Activated naive CD4-positive, alpha-beta T cell treated with anti-CD3 and anti-CD28 coated beads, Interleukin-2, amount 50 U/mL, for 24 hours (primary cell): ENCODE data around the gene ADAT3.

Experiments used
- H3K27ac Mint-ChIP-seq: one replicate; pipeline ENCODE4 v1.8.0; 2021; ENCODE audit warnings: mild to moderate bottlenecking, mixed read lengths
- H3K27me3 Mint-ChIP-seq: one replicate; pipeline ENCODE4 v1.8.0; 2021; ENCODE audit warnings: mixed read lengths
- H3K36me3 Mint-ChIP-seq: one replicate; pipeline ENCODE4 v1.8.0; 2021; ENCODE audit warnings: mixed read lengths
- H3K4me1 Mint-ChIP-seq: one replicate; pipeline ENCODE4 v1.8.0; 2021; ENCODE audit warnings: mixed read lengths
- H3K4me3 Mint-ChIP-seq: one replicate; pipeline ENCODE4 v1.8.0; 2021; ENCODE audit warnings: mild to moderate bottlenecking, mixed read lengths
- H3K9me3 Mint-ChIP-seq: one replicate; pipeline ENCODE4 v1.8.0; 2021; ENCODE audit warnings: mixed read lengths

ADAT3 gene

DNA sequence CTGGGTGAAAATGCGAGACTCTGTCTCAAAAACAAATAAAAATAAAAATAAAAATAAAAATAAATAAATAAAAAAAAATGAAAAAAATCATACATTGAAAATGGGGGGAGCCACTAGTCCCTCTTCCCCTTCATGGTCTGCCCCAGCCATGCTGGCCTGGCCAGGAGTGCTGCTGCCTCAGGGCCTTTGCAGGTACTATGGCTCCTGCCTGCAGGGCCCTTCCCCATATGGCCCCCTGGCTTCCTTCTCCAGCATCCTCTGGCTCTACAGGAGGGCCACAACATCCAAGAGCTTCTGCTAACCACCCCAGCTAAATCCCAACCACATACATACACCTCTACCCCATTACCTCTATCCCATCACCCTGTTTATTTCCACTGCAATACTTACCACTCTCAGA is 15.3 kb upstream of the ADAT3 start:
- no peak overlapping the region for H3K4me3 Mint-ChIP-seq
- H3K27ac Mint-ChIP-seq, result peak overlapping the region; percentile 46
- no peaks in the 10 kb centered on the region for H3K27me3 Mint-ChIP-seq
- H3K36me3 Mint-ChIP-seq, result no peaks in the 10 kb centered on the region
- H3K4me1 Mint-ChIP-seq, result peaks cover 12% of the 10 kb centered on the region
- no peaks in the 10 kb centered on the region for H3K9me3 Mint-ChIP-seq

DNA sequence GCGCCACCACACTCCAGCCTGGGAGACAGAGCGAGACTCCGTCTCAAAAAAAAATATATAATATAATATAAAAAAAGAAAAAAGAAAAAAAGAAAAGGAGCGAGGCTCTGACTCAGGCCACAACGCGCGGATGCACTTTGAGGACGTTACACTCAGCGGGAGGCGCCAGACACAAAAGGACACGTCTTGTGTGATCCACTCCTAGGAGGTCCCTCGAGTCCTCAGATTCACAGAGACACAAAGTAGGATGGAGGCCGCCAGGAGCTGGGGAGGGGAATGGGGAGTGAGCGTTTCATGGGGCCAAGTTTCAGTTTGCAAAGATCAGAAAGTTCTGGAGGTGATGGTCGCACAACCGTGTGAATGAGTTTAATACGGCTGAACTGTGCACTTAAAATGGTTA is 11.4 kb upstream of the ADAT3 start:
- peak overlapping the region; percentile 23 for H3K27ac Mint-ChIP-seq
- H3K27me3 Mint-ChIP-seq, result no peaks in the 10 kb centered on the region
- H3K9me3 Mint-ChIP-seq, result no peaks in the 10 kb centered on the region
- peaks cover 34% of the 10 kb centered on the region for H3K4me1 Mint-ChIP-seq
- no peaks in the 10 kb centered on the region for H3K36me3 Mint-ChIP-seq
- peak overlapping the region; percentile 19 for H3K4me3 Mint-ChIP-seq

DNA sequence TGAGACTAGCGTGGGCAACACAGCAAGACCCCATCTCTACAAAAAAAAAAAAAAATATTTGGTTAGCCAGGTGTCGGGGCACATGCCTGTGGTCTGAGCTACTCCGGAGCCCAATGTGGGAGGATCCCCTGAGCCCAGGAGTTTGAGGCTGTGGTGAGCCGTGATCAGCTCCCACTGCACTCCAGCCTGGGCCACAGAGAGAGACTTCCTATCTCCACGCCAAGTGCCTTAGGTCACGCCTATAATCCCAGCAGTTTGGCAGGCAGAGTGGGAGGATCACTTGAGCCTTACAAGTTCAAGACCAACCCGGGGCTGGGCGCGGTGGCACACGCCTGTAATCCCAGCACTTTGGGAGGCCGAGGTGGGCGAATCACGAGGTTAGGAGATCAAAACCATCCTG is 8.7 kb upstream of the ADAT3 start:
- Mint-ChIP-seq H3K27me3 (no peaks in the 10 kb centered on the region), H3K36me3 (no peaks in the 10 kb centered on the region), H3K4me1 (peaks cover 30% of the 10 kb centered on the region), H3K27ac (no peak overlapping the region), H3K9me3 (no peaks in the 10 kb centered on the region), H3K4me3 (peak overlapping the region; percentile 52)

DNA sequence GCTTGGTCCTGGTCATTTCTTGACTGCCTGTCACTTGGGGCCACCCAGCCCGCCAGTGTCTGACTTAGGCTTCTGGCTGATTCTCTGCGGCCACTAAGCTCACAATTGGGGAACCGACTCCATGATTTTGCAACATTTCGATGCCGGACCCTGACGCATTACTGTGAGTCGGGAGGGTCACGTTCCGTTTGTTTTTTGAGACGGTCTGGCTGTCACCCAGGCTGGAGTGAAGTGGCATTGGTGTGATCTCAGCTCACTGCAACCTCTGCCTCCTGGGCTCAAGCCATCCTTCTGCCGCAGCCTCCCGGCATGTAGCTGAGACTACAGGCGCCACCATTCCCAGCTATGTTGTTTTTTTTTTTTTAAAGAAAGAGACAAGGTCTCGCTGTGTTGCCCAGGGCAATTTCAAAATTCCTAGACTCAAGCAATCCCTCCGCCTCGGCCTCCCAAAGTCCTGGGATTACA is 3.2 kb upstream of the ADAT3 start:
- Mint-ChIP-seq H3K4me1 (peaks cover 32% of the 10 kb centered on the region), H3K27ac (no peak overlapping the region), H3K9me3 (no peaks in the 10 kb centered on the region), H3K4me3 (no peak overlapping the region), H3K36me3 (no peaks in the 10 kb centered on the region), H3K27me3 (no peaks in the 10 kb centered on the region)

DNA sequence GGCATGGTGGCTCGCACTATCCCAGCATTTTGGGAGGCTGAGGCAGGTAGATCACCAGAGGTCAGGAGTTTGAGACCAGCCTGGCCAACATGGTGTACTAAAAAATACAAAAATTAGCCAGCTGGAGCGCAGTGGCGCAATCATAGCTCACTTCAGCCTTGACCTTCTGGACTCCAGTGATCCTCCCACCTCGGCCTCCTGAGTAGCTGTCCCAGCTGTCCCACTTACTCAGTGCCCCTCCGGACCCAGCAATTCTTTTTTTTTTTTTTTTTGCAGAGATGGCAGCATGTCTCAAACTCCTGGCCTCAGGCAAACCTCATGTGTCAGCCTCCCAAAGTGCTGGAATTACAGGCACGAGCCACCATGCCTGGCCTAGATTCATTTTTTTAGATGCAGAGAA is 2.3 kb upstream of the ADAT3 start:
- Mint-ChIP-seq H3K4me1 (peaks cover 23% of the 10 kb centered on the region), H3K9me3 (no peaks in the 10 kb centered on the region), H3K4me3 (peak overlapping the region; percentile 11), H3K36me3 (no peaks in the 10 kb centered on the region), H3K27me3 (no peaks in the 10 kb centered on the region), H3K27ac (no peak overlapping the region)

DNA sequence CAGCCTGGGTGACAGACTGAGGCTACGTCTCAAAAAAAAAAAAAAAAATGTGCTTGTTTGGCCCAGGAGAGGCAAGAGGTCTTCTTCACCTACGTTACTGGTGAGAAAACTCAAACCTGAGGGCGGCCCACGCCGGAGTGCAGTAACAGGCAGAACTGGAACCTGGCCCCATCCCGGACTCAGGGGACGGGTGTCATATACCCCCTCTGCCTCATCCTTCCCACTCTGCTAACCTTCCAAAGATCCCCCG is 414 bp upstream of the ADAT3 start:
- H3K27me3 Mint-ChIP-seq, result no peaks in the 10 kb centered on the region
- no peaks in the 10 kb centered on the region for H3K36me3 Mint-ChIP-seq
- peaks cover 36% of the 10 kb centered on the region for H3K4me1 Mint-ChIP-seq
- H3K9me3 Mint-ChIP-seq, result no peaks in the 10 kb centered on the region
- H3K4me3 Mint-ChIP-seq, result peak overlapping the region; percentile 85
- H3K27ac Mint-ChIP-seq, result peak overlapping the region; percentile 56

DNA sequence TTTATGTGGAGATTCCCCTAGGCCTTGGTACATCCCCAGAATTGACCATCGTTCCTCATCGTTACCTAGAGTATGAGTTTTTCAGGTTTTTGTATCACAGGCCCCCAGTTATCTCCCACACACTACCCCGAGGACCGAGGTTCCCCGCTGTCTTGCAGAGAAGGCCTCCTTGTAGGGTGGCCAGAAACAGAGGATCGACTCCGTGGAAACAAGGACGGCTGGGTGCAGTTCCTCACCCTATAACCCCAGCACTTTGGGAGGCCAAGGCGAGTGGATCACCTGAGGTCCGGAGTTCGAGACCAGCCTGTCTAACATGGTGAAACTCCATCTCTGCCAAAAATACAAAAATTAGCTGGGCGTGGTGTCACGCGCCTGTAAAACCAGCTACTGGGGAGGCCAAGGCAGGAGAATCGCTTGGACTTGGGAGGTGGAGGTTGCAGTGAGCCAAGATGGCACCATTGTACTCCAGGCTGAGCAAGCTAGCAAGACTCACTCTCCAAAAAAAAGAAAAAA is 720 bp downstream of the ADAT3 start:
- Mint-ChIP-seq H3K9me3 (no peaks in the 10 kb centered on the region), H3K4me1 (peaks cover 43% of the 10 kb centered on the region), H3K27ac (peak overlapping the region; percentile 83), H3K4me3 (peak overlapping the region; percentile 94), H3K36me3 (no peaks in the 10 kb centered on the region), H3K27me3 (no peaks in the 10 kb centered on the region)

DNA sequence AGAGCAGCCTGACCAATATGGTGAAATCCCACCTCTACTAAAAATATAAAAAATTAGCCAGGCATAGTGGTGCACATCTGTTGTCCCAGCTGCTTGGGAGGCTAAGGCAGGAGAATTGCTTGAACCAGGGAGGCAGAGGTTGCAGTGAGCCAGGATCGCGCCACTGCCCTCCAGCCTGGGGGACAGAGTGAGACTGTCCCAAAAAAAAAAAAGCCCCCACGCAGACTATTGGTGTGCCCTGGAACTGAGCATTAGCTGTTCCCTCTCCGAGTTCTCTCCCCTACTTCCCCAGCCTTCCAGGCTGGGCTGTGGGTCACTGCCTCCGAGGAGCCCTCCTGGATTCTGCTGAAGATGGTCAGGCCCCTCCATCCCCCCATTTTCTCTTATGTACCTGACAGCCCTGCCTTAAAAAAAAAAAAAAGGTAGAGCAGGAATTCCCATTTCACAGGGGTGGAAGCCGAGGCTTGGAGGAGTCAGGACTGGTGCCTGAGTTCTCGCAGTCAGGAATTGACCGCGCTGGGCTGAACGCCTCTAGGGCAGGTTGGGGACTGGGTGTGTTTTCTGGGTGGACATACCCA is 1.9 kb downstream of the ADAT3 start:
- H3K27ac Mint-ChIP-seq, result no peak overlapping the region
- no peaks in the 10 kb centered on the region for H3K27me3 Mint-ChIP-seq
- H3K36me3 Mint-ChIP-seq, result no peaks in the 10 kb centered on the region
- peak overlapping the region; percentile 42 for H3K4me3 Mint-ChIP-seq
- H3K4me1 Mint-ChIP-seq, result peaks cover 43% of the 10 kb centered on the region
- H3K9me3 Mint-ChIP-seq, result no peaks in the 10 kb centered on the region

DNA sequence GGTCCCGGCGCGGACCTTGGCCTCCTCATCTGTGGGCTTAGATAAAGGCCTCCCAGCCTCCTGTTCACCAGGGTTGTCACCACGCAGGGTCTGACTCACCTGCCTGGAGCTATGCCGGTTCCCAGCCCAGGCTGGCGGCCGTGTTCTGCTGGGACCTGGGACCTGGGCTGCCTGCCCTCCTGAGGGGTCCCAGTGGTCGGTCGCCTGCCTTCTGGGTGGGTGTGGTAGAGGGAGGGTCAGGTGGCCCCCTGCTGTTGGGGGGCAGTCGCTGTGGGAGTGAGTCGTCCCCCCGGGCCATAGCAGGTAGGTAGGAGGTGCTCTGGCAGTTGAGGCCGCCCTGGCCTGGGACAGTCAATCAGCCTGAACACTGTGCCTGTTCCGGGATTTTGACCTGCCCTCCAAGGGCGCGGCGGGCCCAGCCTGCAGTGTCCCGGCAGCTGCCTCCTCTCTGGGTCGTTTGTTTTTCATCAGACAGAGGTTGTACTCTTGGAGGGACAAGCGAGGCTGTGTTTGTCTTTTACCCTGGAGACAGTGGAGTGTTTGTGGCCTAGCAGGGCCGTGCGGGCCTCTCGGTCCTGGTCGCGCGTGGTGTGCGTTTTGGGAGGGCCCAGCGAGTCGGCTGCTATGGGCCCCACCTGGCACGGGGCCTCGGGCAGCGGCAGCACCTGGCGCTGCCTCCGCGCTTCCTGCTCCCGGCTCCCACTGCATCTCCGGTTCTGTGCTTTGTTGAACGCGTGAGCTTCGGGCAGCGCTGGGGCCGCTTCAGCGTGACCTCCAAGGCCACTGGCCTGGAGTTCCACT is 2.6 kb downstream of the ADAT3 start:
- Mint-ChIP-seq H3K36me3 (no peaks in the 10 kb centered on the region), H3K27ac (no peak overlapping the region), H3K9me3 (no peaks in the 10 kb centered on the region), H3K4me1 (peaks cover 43% of the 10 kb centered on the region), H3K27me3 (no peaks in the 10 kb centered on the region), H3K4me3 (no peak overlapping the region)

DNA sequence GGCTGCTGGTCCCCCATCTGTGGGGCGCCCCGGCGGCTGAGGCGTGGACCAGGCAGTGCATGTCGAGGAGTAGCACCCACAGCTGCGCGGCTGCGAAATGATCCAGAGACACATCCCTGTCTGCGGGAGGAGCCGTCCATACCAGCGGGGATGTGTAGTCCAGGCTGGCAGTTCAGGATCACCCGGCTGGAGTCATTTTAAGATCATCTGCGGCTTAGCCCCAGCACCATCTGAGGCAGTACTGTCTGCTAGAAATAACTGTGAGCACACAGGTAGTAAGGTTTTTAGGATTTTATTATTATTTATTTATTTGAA is 3.1 kb downstream of the ADAT3 start:
- H3K36me3 Mint-ChIP-seq, result no peaks in the 10 kb centered on the region
- H3K4me1 Mint-ChIP-seq, result peaks cover 37% of the 10 kb centered on the region
- no peak overlapping the region for H3K4me3 Mint-ChIP-seq
- no peaks in the 10 kb centered on the region for H3K27me3 Mint-ChIP-seq
- no peaks in the 10 kb centered on the region for H3K9me3 Mint-ChIP-seq
- no peak overlapping the region for H3K27ac Mint-ChIP-seq

DNA sequence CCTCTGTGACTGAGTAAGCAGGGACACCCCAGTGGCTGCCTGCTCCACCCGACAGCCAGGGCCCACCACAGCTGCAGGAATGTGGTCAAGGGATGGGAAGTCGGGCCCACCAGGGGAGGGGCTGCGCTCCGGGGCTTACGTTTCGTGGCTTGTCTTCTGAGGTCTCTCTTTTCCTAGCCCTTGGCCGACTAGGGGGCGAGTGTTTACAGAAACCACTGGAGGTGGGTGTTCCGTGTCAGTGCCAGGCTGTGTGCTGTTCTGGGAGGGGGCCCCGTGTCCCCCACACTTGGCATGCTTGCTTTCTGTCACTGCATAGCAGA is 4.5 kb downstream of the ADAT3 start:
- Mint-ChIP-seq H3K9me3 (no peaks in the 10 kb centered on the region), H3K4me1 (peaks cover 25% of the 10 kb centered on the region), H3K27me3 (no peaks in the 10 kb centered on the region), H3K36me3 (no peaks in the 10 kb centered on the region), H3K27ac (no peak overlapping the region), H3K4me3 (peak overlapping the region; percentile 7)

DNA sequence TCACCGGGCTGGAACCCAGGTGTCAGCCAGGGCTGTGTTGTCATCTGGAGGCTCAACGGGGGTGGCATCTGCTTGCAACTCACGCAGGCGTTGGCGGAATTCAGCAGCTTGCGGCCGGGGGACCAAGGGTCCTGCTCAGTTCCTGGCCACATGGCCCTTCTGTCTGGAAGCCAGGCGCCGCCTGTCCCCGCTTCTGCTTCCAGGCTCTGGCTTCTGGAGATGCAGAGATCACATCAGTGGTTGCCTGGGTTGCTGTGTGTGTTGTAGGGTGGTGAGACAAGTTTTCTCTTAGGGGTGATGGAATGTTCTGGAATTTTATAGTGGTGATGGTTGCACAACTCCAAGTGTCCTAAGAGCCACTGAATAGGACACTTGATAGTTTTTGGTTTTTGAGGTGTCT is 5.0 kb downstream of the ADAT3 start:
- H3K9me3 Mint-ChIP-seq, result no peaks in the 10 kb centered on the region
- H3K4me1 Mint-ChIP-seq, result peaks cover 25% of the 10 kb centered on the region
- no peaks in the 10 kb centered on the region for H3K27me3 Mint-ChIP-seq
- no peaks in the 10 kb centered on the region for H3K36me3 Mint-ChIP-seq
- no peak overlapping the region for H3K4me3 Mint-ChIP-seq
- H3K27ac Mint-ChIP-seq, result peak overlapping the region; percentile 21

DNA sequence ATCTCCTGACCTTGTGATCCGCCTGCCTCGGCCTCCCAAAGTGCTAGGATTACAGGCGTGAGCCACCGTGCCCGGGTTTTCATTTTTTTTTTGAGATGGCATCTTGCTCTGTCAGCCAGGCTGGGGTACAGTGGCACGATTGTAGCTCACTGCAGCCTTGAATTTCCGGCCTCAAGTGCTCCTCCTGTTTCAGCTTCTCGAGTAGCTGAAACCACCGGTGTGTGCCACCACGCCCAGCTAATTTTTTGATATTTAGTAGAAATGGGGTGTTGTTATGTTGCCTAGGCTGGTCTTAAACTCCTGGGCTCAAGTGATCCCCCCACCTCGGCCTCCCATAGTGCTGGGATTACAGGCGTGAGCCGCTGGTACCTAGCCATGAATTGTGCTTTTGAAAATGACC is 5.9 kb downstream of the ADAT3 start:
- peaks cover 20% of the 10 kb centered on the region for H3K4me1 Mint-ChIP-seq
- no peak overlapping the region for H3K27ac Mint-ChIP-seq
- no peaks in the 10 kb centered on the region for H3K9me3 Mint-ChIP-seq
- H3K27me3 Mint-ChIP-seq, result no peaks in the 10 kb centered on the region
- H3K4me3 Mint-ChIP-seq, result no peak overlapping the region
- no peaks in the 10 kb centered on the region for H3K36me3 Mint-ChIP-seq

DNA sequence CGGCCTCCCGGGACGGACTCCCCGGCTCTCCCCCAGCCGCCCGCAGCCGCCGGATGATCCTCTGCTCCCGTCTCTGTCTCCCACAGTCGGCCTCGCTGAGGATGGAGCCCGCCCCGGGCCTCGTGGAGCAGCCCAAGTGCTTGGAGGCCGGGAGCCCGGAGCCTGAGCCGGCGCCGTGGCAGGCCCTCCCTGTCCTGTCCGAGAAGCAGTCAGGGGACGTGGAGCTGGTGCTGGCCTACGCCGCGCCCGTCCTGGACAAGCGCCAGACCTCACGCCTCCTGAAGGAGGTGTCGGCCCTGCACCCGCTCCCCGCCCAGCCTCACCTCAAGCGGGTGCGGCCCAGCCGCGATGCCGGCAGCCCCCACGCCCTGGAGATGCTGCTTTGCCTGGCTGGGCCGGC is 6.8 kb downstream of the ADAT3 start:
- Mint-ChIP-seq H3K27ac (no peak overlapping the region), H3K27me3 (no peaks in the 10 kb centered on the region), H3K9me3 (no peaks in the 10 kb centered on the region), H3K4me1 (peaks cover 20% of the 10 kb centered on the region), H3K36me3 (no peaks in the 10 kb centered on the region), H3K4me3 (no peak overlapping the region)

DNA sequence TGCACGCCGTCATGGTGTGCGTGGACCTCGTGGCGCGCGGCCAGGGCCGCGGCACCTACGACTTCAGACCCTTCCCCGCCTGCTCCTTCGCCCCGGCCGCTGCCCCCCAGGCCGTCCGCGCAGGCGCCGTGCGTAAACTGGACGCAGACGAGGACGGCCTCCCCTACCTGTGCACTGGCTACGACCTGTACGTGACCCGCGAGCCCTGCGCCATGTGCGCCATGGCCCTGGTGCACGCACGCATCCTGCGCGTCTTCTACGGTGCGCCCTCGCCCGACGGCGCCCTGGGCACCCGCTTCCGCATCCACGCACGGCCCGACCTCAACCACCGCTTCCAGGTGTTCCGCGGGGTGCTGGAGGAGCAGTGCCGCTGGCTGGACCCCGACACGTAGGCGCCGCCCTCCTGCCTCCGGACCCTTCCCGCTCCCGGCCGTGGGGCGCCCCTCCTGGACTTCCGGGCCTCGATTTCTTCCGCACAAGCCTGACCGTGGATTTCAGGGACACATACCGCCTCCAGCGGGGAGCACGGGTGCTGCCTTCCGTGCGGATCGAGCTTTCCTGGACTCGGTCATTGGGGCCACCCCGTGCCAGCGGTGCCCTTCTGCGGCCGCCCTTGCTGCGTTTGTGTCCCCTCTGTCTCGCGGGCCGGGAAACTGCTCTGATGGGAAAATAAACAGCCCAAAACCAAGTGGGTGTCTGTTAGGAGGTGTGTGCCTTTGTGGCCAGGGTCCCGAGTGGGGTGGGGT is 7.7 kb downstream of the ADAT3 start:
- no peaks in the 10 kb centered on the region for H3K27me3 Mint-ChIP-seq
- no peak overlapping the region for H3K27ac Mint-ChIP-seq
- H3K9me3 Mint-ChIP-seq, result no peaks in the 10 kb centered on the region

DNA sequence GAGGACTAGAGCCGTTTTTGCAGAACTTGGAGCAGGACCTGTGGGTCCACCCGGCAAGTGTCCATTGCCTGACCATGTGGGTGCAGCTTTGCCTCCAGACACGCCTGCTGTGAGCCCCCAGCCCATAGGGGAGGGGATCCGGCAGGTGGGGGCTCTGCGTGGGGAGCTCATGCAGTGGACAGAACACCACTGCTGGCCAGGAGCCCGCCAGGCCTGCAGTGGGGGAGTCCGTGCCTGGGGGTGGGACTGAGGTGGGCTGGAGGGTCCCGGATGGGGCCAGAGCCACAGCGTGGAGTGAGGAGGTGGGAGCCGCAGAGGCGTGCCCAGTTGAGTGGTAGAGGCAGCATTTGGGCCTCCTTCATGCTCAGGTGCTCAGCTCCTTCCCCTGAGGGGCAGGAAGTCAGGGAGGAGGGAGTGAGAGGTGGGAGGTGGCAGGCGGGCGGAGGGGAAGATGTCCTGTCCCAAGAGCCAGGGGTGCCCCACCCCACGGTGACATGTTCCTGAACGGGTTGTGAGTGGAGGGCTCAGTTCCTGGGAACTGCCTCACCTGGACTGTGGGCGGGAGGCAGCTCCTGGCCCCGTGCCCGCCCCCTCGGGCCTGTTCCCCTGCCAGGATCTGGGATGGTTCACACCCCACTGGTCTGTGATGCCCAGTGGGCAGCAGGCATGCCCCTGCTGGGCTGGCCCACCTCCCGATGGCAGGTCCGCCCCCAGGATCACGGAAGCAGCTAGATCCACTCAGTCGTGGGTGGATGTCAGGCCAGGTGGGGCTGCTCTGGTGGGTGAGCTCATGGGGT is 8.8 kb downstream of the ADAT3 start:
- no peaks in the 10 kb centered on the region for H3K36me3 Mint-ChIP-seq
- H3K27me3 Mint-ChIP-seq, result no peaks in the 10 kb centered on the region
- no peaks in the 10 kb centered on the region for H3K9me3 Mint-ChIP-seq
- no peak overlapping the region for H3K27ac Mint-ChIP-seq
- H3K4me3 Mint-ChIP-seq, result no peak overlapping the region
- H3K4me1 Mint-ChIP-seq, result peaks cover 14% of the 10 kb centered on the region

More for the DNA sequence above, 7.7 kb downstream of the ADAT3 start:
- Mint-ChIP-seq H3K36me3 (no peaks in the 10 kb centered on the region), H3K4me1 (peaks cover 20% of the 10 kb centered on the region), H3K4me3 (no peak overlapping the region)
